GM19239 (cell line): ENCODE data around the gene GJC3.
A peak's percentile ranks its signal among the peaks of the same experiment; 100 is the strongest.
"Not testable (repeated sequence)": the region's sequence is repeated elsewhere in the genome, so short reads cannot be mapped to it uniquely, and the experiment has no call there.

ENCODE experiments used
- DNase-seq: peaks from one replicate; pipeline ENCODE4 v3.0.0; 2011; ENCODE audit warnings: low spot score; ENCODE audit not compliant: insufficient read length
- FAIRE-seq: peaks from 2 replicates; lab custom pipeline; 2011; peaks lifted over from hg19 to GRCh38; lab: Jason Lieb, UNC

GJC3 gene

GRCh38 chr7:99935009-99935408 lies 5.6 kb upstream of the GJC3 start:
- not testable (repeated sequence) for FAIRE-seq, DNase-seq

- FAIRE-seq: no peak
- no peak for DNase-seq
Measured at GRCh38 chr7:99930376-99930775, 956 bp upstream of the GJC3 start.

DNA sequence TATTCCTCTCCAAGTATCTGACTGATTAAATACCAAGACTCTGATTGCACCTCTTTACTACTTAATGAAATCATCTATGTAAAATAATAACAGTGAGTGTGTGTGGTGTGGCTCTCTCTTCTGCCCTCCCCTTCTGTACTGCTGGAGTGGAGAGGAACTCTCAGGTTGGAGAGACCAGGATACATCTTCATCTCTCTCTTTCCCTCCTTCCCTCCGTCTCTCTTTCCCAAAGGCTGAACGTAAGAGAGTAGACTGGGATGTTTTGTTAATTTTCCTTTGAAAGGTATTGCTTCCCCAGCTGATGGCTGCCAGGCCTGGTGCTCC lies 272 bp upstream of the GJC3 start:
- FAIRE-seq: no peak
- no peak for DNase-seq

GRCh38 chr7:99928188-99928587 lies 1.2 kb downstream of the GJC3 start:
- FAIRE-seq (no peak), DNase-seq (no peak)

- DNase-seq: no peak
Measured at GRCh38 chr7:99927536-99927935, 1.9 kb downstream of the GJC3 start.

GRCh38 chr7:99926321-99926720 lies 3.1 kb downstream of the GJC3 start:
- DNase-seq (no peak), FAIRE-seq (no peak)

More at GRCh38 chr7:99927536-99927935, 1.9 kb downstream of the GJC3 start:
- no peak for FAIRE-seq

DNA sequence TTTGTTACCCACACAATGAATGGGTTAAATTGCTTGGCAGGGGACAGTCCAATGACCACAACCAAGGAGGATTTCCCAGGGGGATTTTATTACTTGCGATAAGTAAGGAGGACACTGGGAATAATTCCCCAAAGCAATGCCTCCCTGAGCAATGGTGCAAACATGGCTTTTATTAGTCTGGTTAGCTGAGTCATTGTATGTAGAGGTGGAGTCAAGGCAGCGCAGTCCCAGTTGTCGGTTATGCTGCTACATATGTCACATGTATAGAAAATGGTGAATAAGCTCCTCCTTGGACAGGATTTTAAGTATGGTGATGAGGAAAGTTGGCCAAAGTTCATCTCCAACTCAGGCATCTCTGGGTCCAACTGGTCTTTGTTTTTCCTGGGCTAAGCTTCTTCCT lies 6.2 kb downstream of the GJC3 start:
- FAIRE-seq (no peak), DNase-seq (no peak)

DNA sequence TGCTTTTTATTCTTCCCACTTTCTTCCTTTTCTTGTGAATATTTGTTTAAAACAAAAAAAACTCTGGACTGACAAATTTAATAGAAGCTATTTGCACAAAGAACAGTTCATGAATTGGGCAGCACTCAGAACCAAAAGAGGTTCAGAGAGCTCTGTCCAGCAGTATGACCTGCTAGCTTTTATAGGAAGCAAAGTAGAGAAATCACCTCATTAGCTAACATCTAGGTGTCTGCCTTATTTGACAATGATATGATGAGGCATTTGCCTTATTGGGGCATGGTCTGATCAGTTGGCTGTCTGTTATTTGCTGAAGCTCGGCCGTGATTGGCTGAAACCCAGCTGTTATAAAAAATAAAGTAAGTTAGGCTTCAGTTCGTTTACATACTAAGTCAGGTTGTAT lies 9.3 kb downstream of the GJC3 start:
- peak; percentile 4 for FAIRE-seq
- no peak for DNase-seq

DNA sequence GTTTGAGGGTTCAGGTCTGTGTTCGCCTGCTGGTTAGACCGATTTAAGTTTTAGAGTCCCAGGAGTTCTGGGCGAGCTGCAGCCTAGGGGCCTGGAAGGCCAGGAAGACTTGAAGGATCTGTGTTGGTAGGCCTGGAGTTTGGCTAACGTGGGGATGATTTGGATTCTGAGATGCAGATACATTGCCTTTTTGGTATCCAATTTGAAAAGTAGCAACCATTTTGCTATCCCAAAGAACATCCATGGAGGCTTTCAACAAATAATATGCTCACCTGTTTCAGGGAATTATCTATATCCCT lies 9.7 kb downstream of the GJC3 start:
- FAIRE-seq: no peak
- DNase-seq: no peak

DNA sequence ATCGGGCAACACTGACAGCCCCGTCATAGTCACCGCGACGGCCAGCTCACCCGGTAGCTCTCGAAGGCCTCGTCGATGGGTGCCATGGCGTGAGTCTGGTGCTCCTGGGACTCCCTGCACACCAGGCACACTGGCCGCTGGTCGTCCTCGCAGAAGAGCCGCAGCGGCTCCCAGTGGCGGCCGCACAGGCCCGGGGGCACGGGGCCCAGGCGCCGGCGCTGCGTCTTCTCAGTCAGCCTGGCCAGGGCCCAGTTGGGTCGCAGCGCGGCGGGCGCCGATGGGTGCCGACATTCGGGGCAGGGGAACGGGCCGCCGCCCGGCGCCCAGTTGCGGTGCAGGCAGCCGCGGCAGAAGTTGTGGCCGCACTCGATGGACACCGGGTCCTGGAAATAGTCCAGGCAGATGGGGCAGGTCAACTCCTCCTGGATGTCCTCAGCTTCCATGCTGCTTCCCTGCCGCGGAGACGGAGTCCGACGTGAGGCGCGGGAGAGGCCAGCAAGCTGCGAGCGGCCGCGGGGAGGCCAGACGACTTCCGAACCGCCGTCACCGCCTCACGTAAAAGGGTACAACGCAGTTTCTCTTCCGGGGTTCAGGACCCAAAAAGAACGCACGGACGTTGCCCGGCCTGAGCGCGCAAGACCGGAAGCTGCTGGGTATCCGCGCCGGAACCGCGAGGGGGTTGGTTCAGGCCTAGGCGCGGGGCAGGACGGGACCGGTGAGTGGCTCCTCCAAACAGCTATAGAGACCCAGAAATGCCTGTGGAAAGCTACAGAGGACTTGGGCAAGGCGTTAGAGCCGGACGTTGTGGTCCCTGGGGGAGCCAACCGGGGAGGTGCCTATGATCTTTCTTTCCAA lies 10.2 kb downstream of the GJC3 start, which contains the start of gene TRIM4:
Gene TRIM4, minus strand, starts transcription at position 572 of the 855 bp plus-strand sequence. Its CDS starts 129 bp downstream, at position 443.
- FAIRE-seq: peak; percentile 88
- DNase-seq: peak; percentile 88

DNA sequence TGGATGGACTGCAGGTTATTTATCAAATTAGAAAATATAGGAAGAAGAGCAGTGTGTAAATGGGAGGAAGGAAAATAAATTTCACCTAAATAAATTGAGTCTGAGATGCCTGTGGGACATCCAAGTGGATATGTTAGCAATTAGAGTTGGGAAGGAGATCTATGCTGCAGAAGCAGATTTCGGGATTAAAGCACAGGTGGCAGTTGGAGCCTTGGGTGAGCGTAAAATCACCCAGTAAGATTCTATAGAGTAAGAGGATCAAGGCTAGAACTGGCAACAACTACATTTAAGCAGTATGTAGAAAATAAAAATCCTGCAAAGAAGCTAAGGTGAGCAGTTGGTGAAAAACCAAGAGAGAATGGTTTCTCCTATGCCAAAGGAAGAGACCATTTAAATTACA lies 18.4 kb downstream of the GJC3 start:
- DNase-seq: no peak
- FAIRE-seq: no peak

- no peak for DNase-seq
- no peak for FAIRE-seq
Measured at GRCh38 chr7:99901581-99901980, 27.8 kb downstream of the GJC3 start.

GRCh38 chr7:99899830-99900519 lies 29.4 kb downstream of the GJC3 start:
- FAIRE-seq: no peak
- DNase-seq: no peak

- no peak for FAIRE-seq
Measured at GRCh38 chr7:99898836-99899235, 30.6 kb downstream of the GJC3 start.

GRCh38 chr7:99898023-99898357 lies 31.4 kb downstream of the GJC3 start:
- FAIRE-seq (no peak), DNase-seq (no peak)

More at GRCh38 chr7:99898836-99899235, 30.6 kb downstream of the GJC3 start:
- DNase-seq: no peak

DNA sequence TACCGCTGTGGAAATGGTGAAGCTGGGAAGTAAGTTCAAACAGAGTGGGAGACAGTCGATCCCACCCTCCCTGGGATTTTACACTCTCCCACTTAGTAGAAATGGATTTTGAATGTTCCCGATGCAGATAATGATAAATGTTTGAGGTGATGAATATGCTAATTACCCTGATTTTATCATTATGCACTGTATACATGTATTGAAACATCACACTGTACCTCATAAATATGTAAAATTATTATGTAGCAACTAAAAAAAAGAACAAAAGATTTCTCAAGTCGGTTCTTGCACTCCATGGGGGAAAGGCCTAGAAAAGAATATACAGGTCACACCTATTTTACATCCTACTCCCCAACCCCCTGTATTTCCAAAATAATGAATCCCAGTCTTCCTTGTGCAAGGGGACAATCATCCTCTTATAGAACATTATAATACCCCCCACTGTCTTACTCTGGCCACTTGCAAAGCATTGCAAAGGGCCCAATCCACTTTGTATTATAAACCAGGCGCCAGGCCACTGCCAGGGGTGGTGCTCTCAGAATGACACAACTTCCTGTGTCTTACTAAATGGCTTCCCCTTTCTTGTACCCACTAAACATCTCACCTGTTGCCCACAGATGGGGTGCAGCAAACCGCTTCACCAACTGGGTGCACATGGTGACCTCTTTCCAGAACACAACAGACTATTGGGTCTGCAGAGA lies 31.9 kb downstream of the GJC3 start:
- FAIRE-seq (no peak), DNase-seq (no peak)

GRCh38 chr7:99894738-99895137 lies 34.7 kb downstream of the GJC3 start:
- DNase-seq: no peak
- no peak for FAIRE-seq

GRCh38 chr7:99893280-99893679 lies 36.1 kb downstream of the GJC3 start:
- no peak for DNase-seq
- FAIRE-seq: no peak

- not testable (repeated sequence) for DNase-seq, FAIRE-seq
Measured at GRCh38 chr7:99890348-99890747, 39.1 kb downstream of the GJC3 start.

DNA sequence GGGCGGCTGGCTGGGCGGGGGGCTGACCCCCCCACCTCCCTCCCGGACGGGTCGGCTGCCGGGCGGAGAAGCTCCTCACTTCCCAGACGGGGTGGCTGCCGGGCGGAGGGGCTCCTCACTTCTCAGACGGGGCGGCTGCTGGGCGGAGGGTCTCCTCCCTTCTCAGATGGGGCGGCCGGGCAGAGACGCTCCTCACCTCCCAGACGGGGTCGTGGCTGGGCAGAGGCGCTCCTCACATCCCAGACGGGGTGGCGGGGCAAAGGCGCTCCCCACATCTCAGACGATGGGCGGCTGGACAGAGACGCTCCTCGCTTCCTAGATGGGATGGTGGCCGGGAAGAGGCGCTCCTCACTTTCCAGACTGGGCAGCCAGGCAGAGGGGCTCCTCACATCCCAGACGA lies 41.1 kb downstream of the GJC3 start:
- DNase-seq, FAIRE-seq: not testable (repeated sequence)

- FAIRE-seq: no peak
- DNase-seq: no peak
Measured at GRCh38 chr7:99881370-99881769, 48.0 kb downstream of the GJC3 start.
